Measurements from ENCODE around the gene GDF11.
"Not testable (repeated sequence)": the region's sequence is repeated elsewhere in the genome, so short reads cannot be mapped to it uniquely, and the experiment has no call there.

Gene GDF11

GRCh38 chr12:55755246-55755645 is 12.3 kb downstream of the GDF11 start:
- Histone ChIP-seq H3K27ac (ENCODE audit: low read depth, low read length) (no peak overlapping the region), H2AFZ (ENCODE audit: low read depth, low read length, severe bottlenecking) (no peak overlapping the region), H3K27me3 (ENCODE audit: low read length) (no peaks in the 10 kb centered on the region)

GRCh38 chr12:55757701-55758100 is 14.8 kb downstream of the GDF11 start:
- peaks cover 26% of the 10 kb centered on the region; the same call in 1 of the 2 replicates for H3K36me3 ChIP-seq (ENCODE audit: low read length)
- no peaks in the 10 kb centered on the region for H4K20me1 ChIP-seq (ENCODE audit: low read depth, low read length)

More at GRCh38 chr12:55755246-55755645, 12.3 kb downstream of the GDF11 start:
- Histone ChIP-seq H3K9me3 (ENCODE audit: insufficient read depth, low read length) (no peaks in the 10 kb centered on the region), H3K4me2 (ENCODE audit: low read depth, low read length, poor library complexity, severe bottlenecking) (no peak overlapping the region), H3K9me2 (replicated peaks; ENCODE audit: insufficient read depth, low read length) (no peaks in the 10 kb centered on the region), H3K9ac (ENCODE audit: low read length) (no peak overlapping the region), H3K36me3 (ENCODE audit: low read length) (peaks cover 24% of the 10 kb centered on the region; the same call in 1 of the 2 replicates), H3K79me2 (ENCODE audit: insufficient read depth, low read length) (no peaks in the 10 kb centered on the region), H4K20me1 (ENCODE audit: low read depth, low read length) (no peaks in the 10 kb centered on the region), H3F3A (ENCODE audit: insufficient read depth) (no peaks in the 10 kb centered on the region; the same call in 1 of the 2 replicates), H3K4me3 (ENCODE audit: insufficient read depth, low read length, poor library complexity, severe bottlenecking) (no peak overlapping the region)
- TF ChIP-seq CTCF (IDR thresholded peaks at IDR 0.05; ENCODE audit: insufficient read depth, low read length, poor library complexity, severe bottlenecking) (no peak), EZH2phosphoT487 (conservative IDR thresholded peaks at IDR 0.05; ENCODE audit: low read length) (no peak)

GRCh38 chr12:55758575-55758974 is 15.7 kb downstream of the GDF11 start:
- H3K4me2 ChIP-seq (ENCODE audit: low read depth, low read length, poor library complexity, severe bottlenecking); H3K79me2 ChIP-seq (ENCODE audit: insufficient read depth, low read length); H3K4me3 ChIP-seq (ENCODE audit: insufficient read depth, low read length, poor library complexity, severe bottlenecking); H4K20me1 ChIP-seq (ENCODE audit: low read depth, low read length); H3K9me3 ChIP-seq (ENCODE audit: insufficient read depth, low read length); H3K27me3 ChIP-seq (ENCODE audit: low read length); H3F3A ChIP-seq (ENCODE audit: insufficient read depth); H2AFZ ChIP-seq (ENCODE audit: low read depth, low read length, severe bottlenecking); H3K9ac ChIP-seq (ENCODE audit: low read length); H3K9me2 ChIP-seq (replicated peaks; ENCODE audit: insufficient read depth, low read length); H3K27ac ChIP-seq (ENCODE audit: low read depth, low read length): not testable (repeated sequence)
- H3K36me3 ChIP-seq (ENCODE audit: low read length): peaks cover 26% of the 10 kb centered on the region; the same call in 1 of the 2 replicates

More at GRCh38 chr12:55757701-55758100, 14.8 kb downstream of the GDF11 start:
- H3K4me2 ChIP-seq (ENCODE audit: low read depth, low read length, poor library complexity, severe bottlenecking): no peak overlapping the region
- no peaks in the 10 kb centered on the region for H3K9me3 ChIP-seq (ENCODE audit: insufficient read depth, low read length)
- no peaks in the 10 kb centered on the region for H3K9me2 ChIP-seq (replicated peaks; ENCODE audit: insufficient read depth, low read length)
- H2AFZ ChIP-seq (ENCODE audit: low read depth, low read length, severe bottlenecking): no peak overlapping the region
- no peak for TF ChIP-seq CTCF (IDR thresholded peaks at IDR 0.05; ENCODE audit: insufficient read depth, low read length, poor library complexity, severe bottlenecking)
- TF ChIP-seq EZH2phosphoT487 (conservative IDR thresholded peaks at IDR 0.05; ENCODE audit: low read length): no peak
- H3K79me2 ChIP-seq (ENCODE audit: insufficient read depth, low read length): no peaks in the 10 kb centered on the region
- H3K27ac ChIP-seq (ENCODE audit: low read depth, low read length): no peak overlapping the region
- H3K27me3 ChIP-seq (ENCODE audit: low read length): no peaks in the 10 kb centered on the region
- H3F3A ChIP-seq (ENCODE audit: insufficient read depth): no peaks in the 10 kb centered on the region; the same call in 1 of the 2 replicates
- no peak overlapping the region for H3K4me3 ChIP-seq (ENCODE audit: insufficient read depth, low read length, poor library complexity, severe bottlenecking)
- no peak overlapping the region for H3K9ac ChIP-seq (ENCODE audit: low read length)

- no peak overlapping the region for H2AFZ ChIP-seq (ENCODE audit: low read depth, low read length, severe bottlenecking)
- H3K9me2 ChIP-seq (replicated peaks; ENCODE audit: insufficient read depth, low read length): no peaks in the 10 kb centered on the region
- no peaks in the 10 kb centered on the region for H3K9me3 ChIP-seq (ENCODE audit: insufficient read depth, low read length)
- no peaks in the 10 kb centered on the region for H3F3A ChIP-seq (ENCODE audit: insufficient read depth)
- H3K79me2 ChIP-seq (ENCODE audit: insufficient read depth, low read length): no peaks in the 10 kb centered on the region
- peaks cover 17% of the 10 kb centered on the region; the same call in 1 of the 2 replicates for H3K36me3 ChIP-seq (ENCODE audit: low read length)
- no peak overlapping the region for H3K9ac ChIP-seq (ENCODE audit: low read length)
- no peak overlapping the region for H3K4me3 ChIP-seq (ENCODE audit: insufficient read depth, low read length, poor library complexity, severe bottlenecking)
- no peaks in the 10 kb centered on the region for H3K27me3 ChIP-seq (ENCODE audit: low read length)
- no peaks in the 10 kb centered on the region for H4K20me1 ChIP-seq (ENCODE audit: low read depth, low read length)
- no peak overlapping the region for H3K27ac ChIP-seq (ENCODE audit: low read depth, low read length)
- H3K4me2 ChIP-seq (ENCODE audit: low read depth, low read length, poor library complexity, severe bottlenecking): no peak overlapping the region
- TF ChIP-seq EZH2phosphoT487 (conservative IDR thresholded peaks at IDR 0.05; ENCODE audit: low read length): no peak
- TF ChIP-seq CTCF (IDR thresholded peaks at IDR 0.05; ENCODE audit: insufficient read depth, low read length, poor library complexity, severe bottlenecking): no peak
Observed at GRCh38 chr12:55760663-55761062, 17.7 kb downstream of the GDF11 start.

Data from SU-DHL-6 (cell line).